Mucosa of descending colon (tissue), 3 donors: Measurements from ENCODE around the gene UGT1A8. TPM values are rescaled to one million over a fixed set of nuclear protein-coding genes. Genes with fewer than 3 reads are reported as not detected.

ENCODE experiments used
- ATAC-seq: fragments of 200-7000 bp; cut with Tn5 transposase; one replicate; pipeline ENCODE4 v1.9.1; 2020; ENCODE audit warnings: mild to moderate bottlenecking, moderate library complexity
- DNase-seq, 3 donors: peaks; one replicate each; pipeline ENCODE4 v3.0.0-alpha.2; 2020
- H3K36me3 ChIP-seq: fragments of 200-600 bp; one replicate; pipeline ENCODE4 v1.8.0; 2021; ENCODE audit warnings: low read depth, mild to moderate bottlenecking
- H3K4me1 ChIP-seq: fragments of 200-600 bp; one replicate; pipeline ENCODE4 v1.8.0; 2021; ENCODE audit warnings: low read depth, mild to moderate bottlenecking
- H3K4me3 ChIP-seq: fragments of 200-600 bp; one replicate; pipeline ENCODE4 v1.8.0; 2021; ENCODE audit warnings: mild to moderate bottlenecking
- H3K9me3 ChIP-seq: fragments of 200-600 bp; one replicate; pipeline ENCODE4 v1.8.0; 2021; ENCODE audit warnings: mild to moderate bottlenecking
- CTCF ChIP-seq: fragments of 200-600 bp; IDR thresholded peaks from one replicate; pipeline ENCODE4 v1.8.0; 2022; ENCODE audit warnings: antibody characterized with exemption, mild to moderate bottlenecking
- intact Hi-C, 2 donors: fragments of 100-400 bp; cut with DNase I in 1 of 2; cut with micrococcal nuclease in 1 of 2; formaldehyde crosslinking; loops; one replicate each; pipeline versions ENCODE4 v1.11.0 to v1.11.1; 2022; cut with DNase I, micrococcal nuclease
- total RNA-seq, 3 donors: library from RNA; stranded (reverse); fragmentation: NEBNext Ultra II Directional in 2 of 3; extraction: Animal tissue kit (Norgen Biotek cat#: 25700) in 2 of 3; gene quantifications; one replicate each; pipeline versions ENCODE4 v1.2.1 to v1.2.4, GENCODE V29; 2021 to 2023
- donor health status: DM: no; HTN: no; CAD: no; lungs with moderate emphysema.
- donor health status: DM: no; HTN: no; CAD: no.
- donor health status: DM: no; HTN: yes; CAD: no.

The UGT1A8 gene
- total RNA-seq, 3 donors from 2014 or later: 7.4 to 34.2 (median 12.2) TPM

GRCh38 chr2:233815861-233816260 lies 198.4 kb downstream of the UGT1A8 start:
- Histone ChIP-seq H3K4me1 (no peaks in the 10 kb centered on the region), H3K36me3 (no peaks in the 10 kb centered on the region), H3K4me3 (no peak overlapping the region), H3K9me3 (no peaks in the 10 kb centered on the region)
- intact Hi-C loops: no loop called here
- no peak for DNase-seq
- TF ChIP-seq CTCF: no peak
- no peak for ATAC-seq

- H3K4me3 ChIP-seq: no peak overlapping the region
- intact Hi-C loops: no loop called here
- H3K4me1 ChIP-seq: no peaks in the 10 kb centered on the region
- DNase-seq (peak in 1 of 3 donors; percentile 7), ATAC-seq (no peak)
- H3K36me3 ChIP-seq: no peaks in the 10 kb centered on the region
- TF ChIP-seq CTCF: no peak
- no peaks in the 10 kb centered on the region for H3K9me3 ChIP-seq
Measured at GRCh38 chr2:233816334-233816733, 198.9 kb downstream of the UGT1A8 start.

GRCh38 chr2:233816771-233817170 lies 199.3 kb downstream of the UGT1A8 start:
- peak in 1 of 3 donors; percentile 16 for DNase-seq
- intact Hi-C loops: no loop called here
- no peak for ATAC-seq
- TF ChIP-seq CTCF: no peak
- no peaks in the 10 kb centered on the region for H3K4me1 ChIP-seq
- H3K9me3 ChIP-seq: no peaks in the 10 kb centered on the region
- H3K36me3 ChIP-seq: no peaks in the 10 kb centered on the region
- H3K4me3 ChIP-seq: no peak overlapping the region

- TF ChIP-seq CTCF: no peak
- no peak overlapping the region for H3K4me3 ChIP-seq
- intact Hi-C loops: no loop called here
- peak; percentile 14 for ATAC-seq
- H3K36me3 ChIP-seq: no peaks in the 10 kb centered on the region
- H3K9me3 ChIP-seq: no peaks in the 10 kb centered on the region
- H3K4me1 ChIP-seq: no peaks in the 10 kb centered on the region
- no peak for DNase-seq
Measured at GRCh38 chr2:233817361-233817911, 200.0 kb downstream of the UGT1A8 start.

GRCh38 chr2:233817995-233818638 lies 200.7 kb downstream of the UGT1A8 start:
- Histone ChIP-seq H3K4me3 (no peak overlapping the region), H3K36me3 (no peaks in the 10 kb centered on the region), H3K4me1 (no peaks in the 10 kb centered on the region), H3K9me3 (no peaks in the 10 kb centered on the region)
- no peak for TF ChIP-seq CTCF
- intact Hi-C loops: no loop called here
- ATAC-seq: peak; percentile 52
- DNase-seq: no peak
